ENCODE results near the gene LLPH.

- TF ChIP-seq POLR2A (IDR thresholded peaks at IDR 0.05) = no peak
- TF ChIP-seq CTCF (IDR thresholded peaks at IDR 0.05) = no peak
These were observed 56.0 kb downstream of the LLPH start for GRCh38 chr12:66074561-66074960.

All from stomach (tissue), 4 donors.